ENCODE data around the gene FAM193A. TPM values are rescaled to one million over a fixed set of nuclear protein-coding genes. Genes with fewer than 3 reads are reported as not detected.
"Not testable (repeated sequence)": the region's sequence is repeated elsewhere in the genome, so short reads cannot be mapped to it uniquely, and the experiment has no call there.

FAM193A gene
- total RNA-seq, 2 donors from 2014 or later, result 36.2 to 36.5 TPM

DNA sequence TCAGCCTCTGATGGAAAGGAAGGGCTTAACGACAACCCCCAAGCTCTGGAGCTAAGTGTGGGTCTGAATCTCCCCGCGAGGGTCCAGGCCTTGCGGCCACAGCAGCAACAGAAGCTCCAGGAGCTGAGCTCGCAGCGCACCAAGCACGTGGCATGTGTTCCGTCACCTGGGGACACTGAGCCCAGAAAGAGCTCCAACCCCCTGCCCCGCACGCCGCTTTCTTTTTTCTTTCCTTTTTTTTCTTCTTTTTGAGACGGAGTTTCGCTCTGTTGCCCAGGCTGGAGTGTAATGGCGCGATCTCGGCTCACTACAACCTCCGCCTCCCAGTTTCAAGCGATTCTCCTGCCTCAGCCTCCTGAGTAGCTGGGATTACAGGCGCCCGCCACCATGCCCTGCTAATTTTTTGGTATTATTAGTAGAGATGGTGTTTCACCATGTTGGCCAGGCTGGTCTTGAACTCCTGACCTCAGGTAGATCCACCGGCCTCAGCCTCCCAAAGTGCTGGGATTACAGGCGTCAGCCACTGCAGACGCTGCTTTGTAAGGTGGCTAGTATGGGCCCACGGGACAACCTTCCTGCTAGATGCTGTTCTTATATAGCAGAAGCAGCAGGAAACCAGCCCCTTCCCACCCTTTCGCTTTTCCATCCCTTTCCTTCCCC, 220.4 kb downstream of the FAM193A start:
- Mint-ChIP-seq H3K4me1 (ENCODE audit: low read depth) (peaks cover 43% of the 10 kb centered on the region), H3K9me3 (no peaks in the 10 kb centered on the region), H3K4me3 (peak overlapping the region; percentile 79 to 80), H3K36me3 (ENCODE audit: insufficient read depth in 2 of 2) (peaks cover 1 to 8% of the 10 kb centered on the region in 2 donors), H3K27ac (no peak overlapping the region), H3K27me3 (ENCODE audit: low read depth) (no peaks in the 10 kb centered on the region)
- ATAC-seq (replicated peaks in 1 of 2) (no peak), DNase-seq (no peak)

DNA sequence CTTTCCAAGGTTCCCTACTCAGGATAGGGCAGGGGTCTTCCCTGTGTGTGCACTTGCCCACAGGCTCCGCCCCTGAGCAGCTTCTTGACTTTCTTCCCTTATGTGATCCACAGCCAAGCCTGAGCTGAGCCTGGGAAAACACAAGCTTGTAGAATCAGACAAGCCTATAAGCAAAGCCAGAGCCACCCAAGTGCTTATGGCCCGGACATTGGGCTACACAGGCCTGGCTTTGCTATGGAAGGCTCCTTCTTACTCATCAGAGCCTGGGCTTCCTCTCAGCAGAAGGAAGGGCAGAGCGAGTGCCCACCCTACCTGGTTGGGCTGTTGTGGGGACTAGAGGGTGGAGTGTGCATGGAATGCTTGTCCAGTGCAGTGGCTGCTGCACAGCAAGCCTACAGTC, 221.0 kb downstream of the FAM193A start:
- DNase-seq, result no peak
- ATAC-seq (replicated peaks in 1 of 2), result no peak
- Mint-ChIP-seq H3K9me3 (no peaks in the 10 kb centered on the region), H3K4me1 (ENCODE audit: low read depth) (peaks cover 43% of the 10 kb centered on the region), H3K27ac (no peak overlapping the region), H3K27me3 (ENCODE audit: low read depth) (no peaks in the 10 kb centered on the region), H3K4me3 (peak overlapping the region; percentile 79 to 80), H3K36me3 (ENCODE audit: insufficient read depth in 2 of 2) (peaks cover 1 to 8% of the 10 kb centered on the region in 2 donors)

DNA sequence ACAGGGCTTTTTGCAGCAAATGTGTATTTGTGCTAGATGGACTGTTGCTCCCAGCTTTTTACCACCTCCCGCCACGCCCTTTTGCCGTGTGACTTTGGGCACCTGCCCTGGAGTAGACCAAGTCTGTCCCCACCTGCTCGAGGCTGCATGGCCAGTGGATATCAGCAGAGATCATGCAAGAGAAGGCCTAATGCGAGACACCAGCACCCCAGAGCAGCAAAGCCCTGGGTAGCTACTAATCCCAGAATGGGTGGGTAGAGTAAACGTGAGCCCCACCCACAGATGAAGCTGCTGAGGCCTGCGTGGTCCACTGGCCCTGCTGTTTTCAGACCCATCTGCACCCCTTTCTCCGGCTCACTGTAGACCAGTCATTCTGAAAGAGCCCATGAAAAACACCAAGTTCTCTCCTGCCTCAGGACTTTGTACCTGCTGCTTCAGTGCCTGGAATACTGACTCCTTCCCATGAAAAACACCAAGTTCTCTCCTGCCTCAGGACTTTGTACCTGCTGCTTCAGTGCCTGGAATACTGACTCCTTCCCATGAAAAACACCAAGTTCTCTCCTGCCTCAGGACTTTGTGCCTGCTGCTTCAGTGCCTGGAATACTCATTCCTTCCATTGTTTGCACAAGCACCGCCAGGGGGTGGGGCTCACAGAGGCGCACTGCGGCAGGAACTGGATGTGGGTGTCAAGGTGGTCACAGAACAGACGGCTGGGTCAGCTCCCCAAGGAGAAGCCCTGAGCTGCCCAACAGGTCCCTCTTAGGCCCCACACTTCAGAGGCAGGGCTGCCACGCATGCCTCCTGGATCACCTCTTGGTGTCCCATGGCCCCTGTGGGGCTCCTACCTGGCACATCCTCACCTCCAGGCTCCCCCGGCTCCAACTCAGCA, 224.8 kb downstream of the FAM193A start:
- H3K27me3 Mint-ChIP-seq (ENCODE audit: low read depth), result no peaks in the 10 kb centered on the region
- no peak overlapping the region for H3K4me3 Mint-ChIP-seq
- ATAC-seq (replicated peaks in 1 of 2) (peak in 1 of 2 donors; percentile 12), DNase-seq (peak in 1 of 2 donors; percentile 29)
- no peaks in the 10 kb centered on the region for H3K9me3 Mint-ChIP-seq
- H3K4me1 Mint-ChIP-seq (ENCODE audit: low read depth), result peaks cover 16% of the 10 kb centered on the region
- no peak overlapping the region for H3K27ac Mint-ChIP-seq
- no peaks in the 10 kb centered on the region for H3K36me3 Mint-ChIP-seq (ENCODE audit: insufficient read depth in 2 of 2)

DNA sequence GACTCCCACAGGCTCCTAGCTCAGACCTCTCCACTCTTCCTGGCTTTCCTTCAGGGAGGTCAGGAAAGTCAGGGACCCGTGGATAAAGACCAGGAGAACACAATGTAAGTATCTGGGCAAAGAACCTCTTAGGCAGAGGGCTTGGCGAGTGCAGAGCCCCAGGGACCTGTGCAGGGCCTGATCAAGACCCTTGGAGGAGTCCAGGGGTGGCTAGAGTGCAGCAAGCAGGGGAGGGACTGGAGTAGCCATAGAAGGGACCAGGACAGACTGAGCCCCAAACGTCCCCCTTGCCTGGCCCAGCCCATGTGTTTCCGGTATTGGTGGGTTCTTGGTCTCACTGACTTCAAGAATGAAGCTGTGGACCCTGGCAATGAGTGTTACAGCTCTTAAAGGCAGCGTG, 225.6 kb downstream of the FAM193A start:
- Mint-ChIP-seq H3K4me3 (no peak overlapping the region), H3K27me3 (ENCODE audit: low read depth) (no peaks in the 10 kb centered on the region), H3K36me3 (ENCODE audit: insufficient read depth in 2 of 2) (no peaks in the 10 kb centered on the region), H3K4me1 (ENCODE audit: low read depth) (peaks cover 10% of the 10 kb centered on the region), H3K9me3 (no peaks in the 10 kb centered on the region), H3K27ac (no peak overlapping the region)
- no peak for ATAC-seq (replicated peaks in 1 of 2)
- no peak for DNase-seq

DNA sequence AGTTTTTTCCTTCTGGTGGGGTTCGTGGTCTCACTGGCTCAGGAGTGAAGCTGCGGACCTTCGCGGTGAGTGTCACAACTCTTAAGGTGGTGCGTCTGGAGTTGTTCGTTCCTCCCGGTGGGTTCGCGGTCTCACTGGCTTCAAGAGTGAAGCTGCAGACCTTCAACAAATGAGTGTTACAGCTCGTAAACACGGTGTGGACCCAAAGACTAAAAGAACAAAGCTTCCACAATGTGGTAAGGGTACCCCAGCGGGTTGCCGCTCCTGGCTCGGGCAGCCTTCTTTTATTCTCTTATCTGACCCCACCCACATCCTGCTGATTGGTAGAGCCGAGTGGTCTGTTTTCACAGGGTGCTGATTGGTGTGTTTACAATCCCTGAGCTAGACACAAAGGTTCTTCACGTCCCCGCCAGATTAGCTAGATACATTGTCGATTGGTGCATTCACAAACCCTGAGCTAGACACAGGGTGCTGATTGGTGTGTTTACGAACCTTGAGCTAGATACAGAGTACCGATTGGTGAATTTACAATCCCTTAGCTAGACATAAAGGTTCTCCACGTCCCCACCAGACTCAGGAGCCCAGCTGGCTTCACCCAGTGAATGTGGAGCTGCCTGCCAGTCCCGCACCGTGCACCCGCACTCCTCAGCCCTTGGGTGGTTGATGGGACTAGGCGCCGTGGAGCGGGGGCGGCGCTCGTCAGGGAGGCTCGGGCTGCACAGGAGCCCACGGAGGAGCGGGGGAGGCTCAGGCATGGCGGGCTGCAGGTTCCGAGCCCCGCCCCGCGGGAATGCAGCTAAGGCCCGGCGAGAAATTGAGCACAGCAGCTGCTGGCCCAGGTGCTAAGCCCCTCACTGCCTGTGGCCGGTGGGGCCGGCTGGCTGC, 226.3 kb downstream of the FAM193A start:
- not testable (repeated sequence) for H3K27me3 Mint-ChIP-seq (ENCODE audit: low read depth); H3K36me3 Mint-ChIP-seq (ENCODE audit: insufficient read depth in 2 of 2); H3K4me3 Mint-ChIP-seq; H3K9me3 Mint-ChIP-seq; H3K4me1 Mint-ChIP-seq (ENCODE audit: low read depth); H3K27ac Mint-ChIP-seq; DNase-seq; ATAC-seq (replicated peaks in 1 of 2)

DNA sequence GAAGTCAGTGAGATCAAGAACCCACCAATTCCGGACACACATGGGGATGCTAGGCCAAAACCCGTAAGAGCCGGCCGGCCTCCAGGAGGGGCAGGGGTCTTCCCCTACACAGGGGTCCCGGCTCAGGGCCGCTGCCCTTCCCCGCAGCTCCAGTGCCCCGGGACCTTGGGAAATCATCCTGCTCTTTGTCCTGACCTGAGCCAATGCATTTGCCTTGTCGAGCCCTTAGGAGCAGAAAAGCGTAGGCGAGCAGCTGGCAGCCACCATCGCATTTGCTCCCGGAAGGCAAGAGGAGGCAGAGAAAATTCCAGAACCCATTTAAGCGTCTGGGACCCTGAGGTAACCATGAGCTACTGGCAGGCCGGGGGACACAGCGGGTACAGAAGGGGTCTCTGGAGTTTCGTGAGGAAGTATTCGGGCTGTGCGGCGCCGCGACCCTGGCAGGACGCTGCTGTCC, 227.1 kb downstream of the FAM193A start:
- no peaks in the 10 kb centered on the region for H3K9me3 Mint-ChIP-seq
- peak overlapping the region; percentile 64 to 78 for H3K4me3 Mint-ChIP-seq
- H3K27me3 Mint-ChIP-seq (ENCODE audit: low read depth), result no peaks in the 10 kb centered on the region
- H3K4me1 Mint-ChIP-seq (ENCODE audit: low read depth), result peaks cover 10% of the 10 kb centered on the region
- DNase-seq (no peak), ATAC-seq (replicated peaks in 1 of 2) (no peak)
- H3K36me3 Mint-ChIP-seq (ENCODE audit: insufficient read depth in 2 of 2), result no peaks in the 10 kb centered on the region
- no peak overlapping the region for H3K27ac Mint-ChIP-seq

DNA sequence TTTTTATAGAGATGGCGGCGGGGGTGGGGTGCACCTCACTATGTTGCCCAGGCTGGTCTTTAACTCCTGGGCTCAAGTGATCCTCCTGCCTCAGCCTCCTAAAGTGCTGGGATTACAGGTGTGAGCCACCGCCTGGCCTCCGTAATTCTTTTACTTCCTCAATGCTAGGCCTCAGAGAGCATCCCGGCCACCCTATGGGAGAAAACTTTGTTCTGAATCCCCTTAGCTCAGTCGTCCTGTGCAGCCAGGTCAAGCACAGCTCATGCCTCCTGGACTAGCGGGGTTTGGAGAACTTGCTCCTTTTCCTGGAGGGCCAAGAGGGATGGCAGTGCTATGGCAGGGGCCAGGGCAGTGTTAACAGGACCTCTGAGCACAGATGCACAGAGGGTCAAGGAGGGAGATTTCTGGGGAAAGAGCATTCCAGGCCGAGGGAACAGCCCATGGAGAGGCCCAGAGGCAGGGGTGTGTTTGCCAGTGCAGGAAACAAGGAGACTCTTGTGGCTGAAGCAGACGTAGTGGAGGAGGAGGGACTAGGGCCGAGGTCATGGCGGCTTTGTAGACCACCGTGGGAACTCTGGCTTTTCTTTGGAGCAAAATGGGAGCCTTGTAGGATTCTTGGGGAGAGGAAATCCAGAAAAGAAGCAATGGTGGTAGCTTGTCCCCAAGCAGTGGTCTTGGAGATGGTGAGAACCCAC, 229.5 kb downstream of the FAM193A start:
- H3K4me3 Mint-ChIP-seq, result no peak overlapping the region
- H3K27me3 Mint-ChIP-seq (ENCODE audit: low read depth), result no peaks in the 10 kb centered on the region
- H3K9me3 Mint-ChIP-seq, result peaks cover 4 to 5% of the 10 kb centered on the region in 2 donors
- no peak overlapping the region for H3K27ac Mint-ChIP-seq
- H3K36me3 Mint-ChIP-seq (ENCODE audit: insufficient read depth in 2 of 2), result peaks cover 9 to 17% of the 10 kb centered on the region in 2 donors
- peaks cover 15% of the 10 kb centered on the region for H3K4me1 Mint-ChIP-seq (ENCODE audit: low read depth)
- ATAC-seq (replicated peaks in 1 of 2) (no peak), DNase-seq (no peak)

DNA sequence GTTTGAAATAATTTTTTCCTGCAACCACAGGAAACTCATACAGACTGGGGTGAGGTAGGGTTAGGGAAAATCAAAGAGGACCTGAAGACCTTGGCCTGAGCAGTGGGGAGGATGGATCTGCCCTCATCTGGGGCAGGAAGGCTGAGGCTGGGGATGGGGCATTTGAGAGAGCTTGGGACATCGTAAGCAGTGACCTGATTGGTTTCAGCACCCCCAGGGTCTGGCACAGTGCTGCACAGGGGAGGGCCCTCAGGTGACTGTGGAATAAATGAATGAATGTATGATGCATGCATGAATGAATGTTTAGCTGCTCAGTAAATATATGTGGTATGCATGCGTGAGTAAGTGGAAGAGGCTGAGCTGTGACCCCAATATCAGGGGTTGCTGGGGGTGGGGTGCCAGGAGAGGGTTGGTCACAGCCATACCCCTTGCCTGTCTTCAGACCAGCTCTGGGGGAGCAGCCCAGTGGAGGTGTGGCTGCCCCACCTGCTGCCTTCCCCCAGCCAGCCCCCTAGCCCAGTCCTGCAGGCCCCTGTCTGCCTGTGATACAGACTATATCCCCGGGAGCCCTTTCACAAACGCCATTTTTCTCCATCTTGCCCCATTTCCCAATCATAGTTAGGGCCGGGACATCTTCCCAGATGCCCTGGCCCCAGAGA, 230.7 kb downstream of the FAM193A start:
- peaks cover 14% of the 10 kb centered on the region for H3K4me1 Mint-ChIP-seq (ENCODE audit: low read depth)
- H3K36me3 Mint-ChIP-seq (ENCODE audit: insufficient read depth in 2 of 2), result peaks cover 9 to 17% of the 10 kb centered on the region in 2 donors
- DNase-seq (no peak), ATAC-seq (replicated peaks in 1 of 2) (no peak)
- no peak overlapping the region for H3K4me3 Mint-ChIP-seq
- no peak overlapping the region for H3K27ac Mint-ChIP-seq
- peaks cover 4 to 8% of the 10 kb centered on the region in 2 donors for H3K9me3 Mint-ChIP-seq
- no peaks in the 10 kb centered on the region for H3K27me3 Mint-ChIP-seq (ENCODE audit: low read depth)

DNA sequence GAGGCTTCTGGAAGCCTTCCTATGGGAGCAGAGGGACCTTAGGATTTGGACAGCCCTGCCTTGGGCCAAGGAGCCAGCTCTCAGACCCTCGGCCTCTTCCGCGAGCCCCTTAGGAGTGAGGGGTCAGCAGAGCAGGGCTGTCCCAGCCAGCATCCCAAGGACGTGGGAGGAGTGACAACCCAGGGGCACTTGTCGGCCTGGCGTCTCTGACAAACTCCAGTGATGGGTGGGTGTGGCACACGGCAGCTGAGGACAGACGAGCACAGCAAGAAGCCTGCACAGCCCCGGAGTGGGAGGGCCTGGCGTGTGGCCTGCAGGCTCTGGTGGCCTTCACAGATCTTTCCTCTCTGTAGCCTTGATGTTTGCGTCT, 231.2 kb downstream of the FAM193A start:
- no peak overlapping the region for H3K27ac Mint-ChIP-seq
- peaks cover 11% of the 10 kb centered on the region for H3K4me1 Mint-ChIP-seq (ENCODE audit: low read depth)

DNA sequence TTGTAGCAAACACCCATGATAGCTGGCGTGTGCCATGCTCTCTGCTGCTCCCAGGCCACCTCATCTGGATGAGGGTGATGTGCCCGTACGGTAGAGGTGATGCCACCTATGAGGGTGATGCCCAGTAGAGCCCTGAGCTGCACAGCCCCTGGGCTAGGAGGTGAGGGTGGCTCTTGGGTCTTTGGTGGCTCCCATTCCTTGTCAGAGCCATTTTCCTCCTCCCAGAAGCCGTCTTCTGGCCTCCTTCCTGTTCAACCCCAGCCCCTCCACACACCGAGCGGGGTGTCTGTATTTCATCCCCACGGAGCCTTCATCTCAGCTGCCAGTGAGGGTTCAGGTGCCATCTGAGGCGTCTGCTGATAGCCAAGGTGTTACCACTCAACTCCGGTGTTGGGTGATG, 231.7 kb downstream of the FAM193A start:
- H3K4me3 Mint-ChIP-seq, result no peak overlapping the region
- no peaks in the 10 kb centered on the region for H3K27me3 Mint-ChIP-seq (ENCODE audit: low read depth)
- H3K9me3 Mint-ChIP-seq, result peaks cover 4 to 8% of the 10 kb centered on the region in 2 donors
- no peak for DNase-seq
- peaks cover 9 to 17% of the 10 kb centered on the region in 2 donors for H3K36me3 Mint-ChIP-seq (ENCODE audit: insufficient read depth in 2 of 2)
- no peak overlapping the region for H3K27ac Mint-ChIP-seq
- ATAC-seq (replicated peaks in 1 of 2), result no peak
- peaks cover 11% of the 10 kb centered on the region for H3K4me1 Mint-ChIP-seq (ENCODE audit: low read depth)

More for the DNA sequence above, 231.2 kb downstream of the FAM193A start:
- Mint-ChIP-seq H3K4me3 (no peak overlapping the region), H3K36me3 (ENCODE audit: insufficient read depth in 2 of 2) (peaks cover 9 to 17% of the 10 kb centered on the region in 2 donors), H3K27me3 (ENCODE audit: low read depth) (no peaks in the 10 kb centered on the region), H3K9me3 (peaks cover 4 to 8% of the 10 kb centered on the region in 2 donors)
- no peak for DNase-seq
- no peak for ATAC-seq (replicated peaks in 1 of 2)

DNA sequence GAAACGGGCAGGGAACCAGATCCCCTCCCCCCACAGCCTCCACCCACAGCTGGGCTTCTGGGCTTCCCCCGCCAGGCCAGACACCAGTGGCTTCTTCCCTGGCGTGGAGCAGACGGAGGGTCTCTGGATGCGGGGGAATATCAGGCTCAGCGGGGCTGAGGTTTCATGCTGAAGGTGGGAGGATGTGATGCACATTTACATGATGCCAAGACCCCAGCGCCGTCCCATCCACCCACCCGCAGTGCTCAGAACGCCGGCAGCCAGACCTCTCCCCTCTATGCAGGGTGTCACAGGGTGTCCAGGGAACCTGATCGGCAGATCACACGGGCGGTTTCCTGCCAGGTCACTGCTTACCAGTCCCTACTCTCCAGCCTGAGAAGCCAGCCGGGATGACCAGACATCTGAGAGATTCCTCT, 232.5 kb downstream of the FAM193A start:
- peaks cover 9 to 17% of the 10 kb centered on the region in 2 donors for H3K36me3 Mint-ChIP-seq (ENCODE audit: insufficient read depth in 2 of 2)
- no peaks in the 10 kb centered on the region for H3K27me3 Mint-ChIP-seq (ENCODE audit: low read depth)
- DNase-seq (no peak), ATAC-seq (replicated peaks in 1 of 2) (no peak)
- H3K9me3 Mint-ChIP-seq, result peaks cover 4 to 8% of the 10 kb centered on the region in 2 donors
- no peak overlapping the region for H3K27ac Mint-ChIP-seq
- peaks cover 11% of the 10 kb centered on the region for H3K4me1 Mint-ChIP-seq (ENCODE audit: low read depth)
- no peak overlapping the region for H3K4me3 Mint-ChIP-seq

DNA sequence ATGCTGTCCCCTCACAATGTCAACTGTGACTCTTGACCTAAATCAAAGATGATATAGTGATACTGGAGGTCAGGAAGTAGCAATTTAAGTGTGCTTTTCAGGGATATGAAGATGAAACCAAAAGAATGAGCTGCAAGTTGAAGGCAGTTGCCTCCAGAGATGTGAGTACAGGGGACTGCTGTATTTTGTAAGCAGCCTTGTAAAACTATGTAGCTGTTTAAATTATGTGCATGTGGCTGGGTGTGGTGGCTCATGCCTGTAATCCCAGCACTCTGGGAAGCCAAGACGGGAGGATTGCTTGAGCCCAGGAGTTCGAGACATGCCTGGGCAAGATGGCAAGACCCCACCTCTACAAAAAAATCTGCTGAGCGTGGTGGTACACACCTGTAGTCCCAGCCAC, 234.8 kb downstream of the FAM193A start:
- no peak overlapping the region for H3K27ac Mint-ChIP-seq
- H3K4me1 Mint-ChIP-seq (ENCODE audit: low read depth), result peaks cover 11% of the 10 kb centered on the region
- no peak for DNase-seq
- no peak for ATAC-seq (replicated peaks in 1 of 2)
- H3K27me3 Mint-ChIP-seq (ENCODE audit: low read depth), result no peaks in the 10 kb centered on the region
- peaks cover 4 to 8% of the 10 kb centered on the region in 2 donors for H3K9me3 Mint-ChIP-seq
- no peak overlapping the region for H3K4me3 Mint-ChIP-seq
- peaks cover 9 to 17% of the 10 kb centered on the region in 2 donors for H3K36me3 Mint-ChIP-seq (ENCODE audit: insufficient read depth in 2 of 2)

Measured in activated T-cell treated with anti-CD3 and anti-CD28 coated beads, Interleukin-2, amount 50 U/mL, for 72 hours (primary cell).